Measurements from ENCODE around the gene DTX3L. TPM values are rescaled to one million over a fixed set of nuclear protein-coding genes. Genes with fewer than 3 reads are reported as not detected.

DTX3L gene
- total RNA-seq, 2 experiments from 2014 or later: 39.6 to 40.8 TPM

DNA sequence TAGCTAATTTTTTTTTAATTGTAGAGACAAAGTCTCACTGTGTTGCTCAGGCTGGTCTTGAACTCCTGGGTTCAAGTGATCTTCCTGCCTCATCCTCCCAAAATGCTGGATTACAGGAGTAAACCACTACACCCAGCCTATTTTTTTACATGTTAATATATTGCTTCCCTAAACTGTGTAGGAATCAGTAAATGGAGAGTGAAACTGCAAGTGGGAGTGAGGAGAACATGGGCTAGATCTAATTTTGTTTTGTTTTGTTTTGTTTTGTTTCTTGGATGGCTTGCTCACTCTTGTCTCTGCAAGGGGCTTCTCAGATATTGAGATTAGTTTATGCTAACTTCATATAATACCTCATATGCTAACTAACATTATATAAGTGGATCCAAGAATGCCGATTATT is 44.8 kb downstream of the DTX3L start:
- no peak overlapping the region for H3K4me3 Mint-ChIP-seq
- intact Hi-C loops (cut with micrococcal nuclease): no loop called here

DNA sequence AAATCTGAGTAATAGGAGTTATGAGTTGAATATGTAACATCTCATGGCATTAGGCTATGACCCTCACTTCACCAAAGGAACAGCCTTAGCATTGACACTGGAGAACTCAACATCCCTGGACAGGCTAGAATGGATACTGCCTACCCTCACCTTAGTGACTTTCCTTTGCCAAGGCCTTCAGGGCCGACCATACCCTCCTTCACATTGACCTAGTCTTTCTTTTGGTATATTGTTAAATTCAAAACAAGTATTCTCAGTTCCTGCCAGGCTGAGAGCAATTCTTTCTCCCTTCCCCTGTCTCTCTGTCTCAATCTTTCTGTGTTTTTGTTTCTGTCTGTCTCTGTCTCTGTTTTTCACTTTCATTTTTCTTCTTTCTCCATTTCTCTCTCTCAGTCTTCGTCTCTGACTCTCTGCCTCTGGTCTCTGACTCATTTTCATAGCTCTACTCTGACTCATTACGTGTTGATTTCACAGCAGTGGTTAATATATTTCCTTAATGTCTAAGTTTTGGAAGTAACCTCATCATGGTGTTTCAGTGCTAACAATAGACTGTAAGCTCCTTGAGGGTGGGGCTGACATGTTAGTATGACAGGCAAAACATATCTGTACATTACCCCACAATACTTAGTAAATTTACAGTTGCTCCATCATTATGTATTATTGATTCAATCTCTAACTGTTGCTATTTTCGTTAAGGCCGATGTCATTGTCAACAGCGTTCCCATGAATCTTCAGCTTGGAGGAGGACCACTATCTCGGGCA is 45.8 kb downstream of the DTX3L start:
- H3K4me1 Mint-ChIP-seq (ENCODE audit: low read depth): peaks cover 21% of the 10 kb centered on the region
- H3K36me3 Mint-ChIP-seq: peaks cover 30% of the 10 kb centered on the region
- intact Hi-C loops (cut with micrococcal nuclease): loop anchor here (1.0 kb wide), 8 partner anchors 23 to 127 kb away; partner anchors contain the start of genes DTX3L and PARP9
- H3K9me3 Mint-ChIP-seq: peaks cover 10% of the 10 kb centered on the region
- peak; percentile 37 for DNase-seq
- ChIA-PET CTCF (interaction anchor here (0.8 to 0.9 kb wide), 2 partner anchors 51 to 69 kb away, joined by 3 to 5 read pairs; no protein-coding TSS in a partner anchor), POLR2A (interaction anchor here (0.8 to 1.3 kb wide), 7 partner anchors 23 to 59 kb away, joined by 3 to 9 read pairs (median 3); partner anchors contain the start of genes DTX3L, PARP15 and PARP9)
- H3K27ac Mint-ChIP-seq: peak overlapping the region; percentile 87
- H3K4me3 Mint-ChIP-seq: peak overlapping the region; percentile 17
- no peaks in the 10 kb centered on the region for H3K27me3 Mint-ChIP-seq

More for the DNA sequence above, 44.8 kb downstream of the DTX3L start:
- Mint-ChIP-seq H3K27me3 (no peaks in the 10 kb centered on the region), H3K4me1 (ENCODE audit: low read depth) (peaks cover 21% of the 10 kb centered on the region), H3K9me3 (peaks cover 10% of the 10 kb centered on the region), H3K27ac (peak overlapping the region; percentile 87), H3K36me3 (peaks cover 30% of the 10 kb centered on the region)
- POLR2A ChIA-PET: no interaction called here
- CTCF ChIA-PET: interaction anchor here (0.6 kb wide), 1 partner anchor 329 kb away, joined by 3 read pairs; no protein-coding TSS in a partner anchor
- no peak for DNase-seq

DNA sequence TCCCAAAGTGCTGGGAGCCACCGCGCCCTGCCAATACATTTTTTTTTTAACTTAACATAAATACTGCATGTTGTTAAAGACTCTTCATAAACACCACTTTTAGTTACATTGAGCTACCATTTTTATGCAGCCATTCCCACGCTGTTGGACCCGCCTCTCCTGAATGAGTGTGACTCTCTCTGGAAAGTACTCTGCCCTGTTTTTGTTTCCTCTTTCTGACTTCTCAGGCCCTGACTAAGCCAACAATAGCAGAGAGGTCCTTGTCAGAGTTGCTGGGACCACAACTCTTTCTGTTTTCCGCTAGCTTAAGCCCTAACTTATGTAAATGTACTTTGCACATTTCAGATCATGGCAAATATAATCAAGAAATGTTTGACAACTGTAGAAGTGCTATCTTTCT is 48.6 kb downstream of the DTX3L start:
- Mint-ChIP-seq H3K4me3 (no peak overlapping the region), H3K9me3 (peaks cover 10% of the 10 kb centered on the region), H3K36me3 (peaks cover 39% of the 10 kb centered on the region), H3K4me1 (ENCODE audit: low read depth) (peaks cover 21% of the 10 kb centered on the region), H3K27me3 (no peaks in the 10 kb centered on the region), H3K27ac (no peak overlapping the region)
- ChIA-PET CTCF (interaction anchor here (1.4 kb wide), 1 partner anchor 67 kb away, joined by 3 read pairs; no protein-coding TSS in a partner anchor), POLR2A (interaction anchor here (1.3 kb wide), 1 partner anchor 48 kb away, joined by 3 read pairs; no protein-coding TSS in a partner anchor)
- DNase-seq: no peak
- intact Hi-C loops (cut with micrococcal nuclease): no loop called here

- CTCF ChIA-PET: interaction anchor here (1.9 kb wide), 1 partner anchor 64 kb away, joined by 7 read pairs; no protein-coding TSS in a partner anchor
- no peak for DNase-seq
- Mint-ChIP-seq H3K27me3 (no peaks in the 10 kb centered on the region), H3K4me3 (no peak overlapping the region), H3K36me3 (peaks cover 37% of the 10 kb centered on the region), H3K9me3 (peaks cover 7% of the 10 kb centered on the region), H3K4me1 (ENCODE audit: low read depth) (peaks cover 5% of the 10 kb centered on the region), H3K27ac (no peak overlapping the region)
- intact Hi-C loops (cut with micrococcal nuclease): no loop called here
- POLR2A ChIA-PET: no interaction called here
These were observed 51.2 kb downstream of the DTX3L start for GRCh38 chr3:122615303-122615702.

- no peak overlapping the region for H3K4me3 Mint-ChIP-seq
- ChIA-PET POLR2A (interaction anchor here (0.6 kb wide), 1 partner anchor 93 kb away, joined by 4 read pairs; no protein-coding TSS in a partner anchor), CTCF (interaction anchor here (1.9 kb wide), 1 partner anchor 60 kb away, joined by 7 read pairs; no protein-coding TSS in a partner anchor)
- no peaks in the 10 kb centered on the region for H3K9me3 Mint-ChIP-seq
- no peak overlapping the region for H3K27ac Mint-ChIP-seq
- H3K27me3 Mint-ChIP-seq: no peaks in the 10 kb centered on the region
- intact Hi-C loops (cut with micrococcal nuclease): no loop called here
- peaks cover 36% of the 10 kb centered on the region for H3K36me3 Mint-ChIP-seq
- no peaks in the 10 kb centered on the region for H3K4me1 Mint-ChIP-seq (ENCODE audit: low read depth)
- DNase-seq: no peak
These were observed 54.5 kb downstream of the DTX3L start for GRCh38 chr3:122618614-122619013.

DNA sequence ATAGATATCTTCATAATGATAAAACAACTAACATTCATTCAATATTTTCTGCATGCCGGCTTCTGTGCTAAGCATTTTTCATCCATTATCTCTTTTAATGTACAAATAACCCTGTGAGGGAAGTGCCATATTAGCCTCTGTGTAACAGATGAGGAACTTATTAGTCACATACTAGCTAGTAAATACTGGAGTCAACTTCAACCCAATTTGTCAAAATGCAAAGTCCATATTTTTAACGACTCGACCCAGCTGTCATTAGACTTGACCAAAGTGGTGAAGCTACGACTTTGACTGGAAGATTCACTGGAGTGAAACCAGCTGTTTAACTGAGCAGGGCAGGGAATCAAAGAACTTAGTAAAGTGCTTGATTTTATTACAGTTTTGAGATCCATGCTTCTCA is 54.9 kb downstream of the DTX3L start:
- Mint-ChIP-seq H3K4me1 (ENCODE audit: low read depth) (no peaks in the 10 kb centered on the region), H3K27me3 (no peaks in the 10 kb centered on the region), H3K9me3 (no peaks in the 10 kb centered on the region), H3K4me3 (no peak overlapping the region), H3K36me3 (peaks cover 36% of the 10 kb centered on the region), H3K27ac (no peak overlapping the region)
- CTCF ChIA-PET: interaction anchor here (1.9 kb wide), 1 partner anchor 60 kb away, joined by 7 read pairs; no protein-coding TSS in a partner anchor
- POLR2A ChIA-PET: no interaction called here
- DNase-seq: no peak
- intact Hi-C loops (cut with micrococcal nuclease): no loop called here

DNA sequence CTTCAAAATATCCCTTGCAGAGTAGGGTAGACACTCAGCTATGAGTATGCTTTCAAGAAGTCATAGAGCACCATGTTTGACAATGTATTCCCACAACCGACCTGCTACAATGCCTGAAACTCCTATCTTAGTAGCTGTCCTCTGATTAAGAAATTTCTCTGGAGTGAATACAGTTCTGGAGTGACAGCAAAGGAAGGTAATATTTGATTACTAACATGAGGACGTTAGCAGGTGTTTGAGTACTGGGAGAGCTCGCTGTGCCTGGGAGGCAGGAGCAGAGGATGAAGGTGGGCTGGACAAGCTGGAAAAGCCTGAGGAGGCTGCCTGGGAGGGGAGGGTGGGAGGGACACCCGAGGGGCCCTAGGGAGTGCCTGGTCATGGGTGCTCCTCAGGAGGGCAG is 56.3 kb downstream of the DTX3L start:
- CTCF ChIA-PET: no interaction called here
- Mint-ChIP-seq H3K27ac (no peak overlapping the region), H3K4me3 (no peak overlapping the region), H3K9me3 (no peaks in the 10 kb centered on the region), H3K36me3 (peaks cover 32% of the 10 kb centered on the region), H3K4me1 (ENCODE audit: low read depth) (no peaks in the 10 kb centered on the region), H3K27me3 (no peaks in the 10 kb centered on the region)
- POLR2A ChIA-PET: no interaction called here
- no peak for DNase-seq
- intact Hi-C loops (cut with micrococcal nuclease): no loop called here

DNA sequence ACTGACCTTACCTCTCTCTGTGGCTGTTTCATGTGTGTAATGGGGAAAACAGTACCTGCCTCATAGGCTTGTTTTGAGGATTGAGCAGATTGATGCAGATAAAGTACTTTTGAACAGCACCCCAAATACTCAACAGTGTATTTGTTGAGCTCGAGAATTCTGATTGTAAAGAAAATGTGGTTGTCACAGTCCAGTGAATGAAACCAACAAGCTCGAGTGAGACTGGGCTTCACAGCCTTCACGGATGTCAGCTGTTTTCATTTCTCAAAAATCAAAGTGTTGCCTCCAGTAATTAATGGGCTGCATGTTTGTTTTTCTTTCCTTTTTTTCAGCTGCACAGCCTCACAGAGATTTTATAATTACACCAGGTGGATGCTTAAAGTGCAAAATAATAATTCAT is 57.0 kb downstream of the DTX3L start:
- peaks cover 33% of the 10 kb centered on the region for H3K36me3 Mint-ChIP-seq
- ChIA-PET POLR2A (no interaction called here), CTCF (interaction anchor here (1.0 kb wide), 1 partner anchor 58 kb away, joined by 6 read pairs; no protein-coding TSS in a partner anchor)
- H3K4me1 Mint-ChIP-seq (ENCODE audit: low read depth): no peaks in the 10 kb centered on the region
- intact Hi-C loops (cut with micrococcal nuclease): no loop called here
- no peak overlapping the region for H3K27ac Mint-ChIP-seq
- H3K9me3 Mint-ChIP-seq: no peaks in the 10 kb centered on the region
- DNase-seq: no peak
- no peaks in the 10 kb centered on the region for H3K27me3 Mint-ChIP-seq
- H3K4me3 Mint-ChIP-seq: no peak overlapping the region

DNA sequence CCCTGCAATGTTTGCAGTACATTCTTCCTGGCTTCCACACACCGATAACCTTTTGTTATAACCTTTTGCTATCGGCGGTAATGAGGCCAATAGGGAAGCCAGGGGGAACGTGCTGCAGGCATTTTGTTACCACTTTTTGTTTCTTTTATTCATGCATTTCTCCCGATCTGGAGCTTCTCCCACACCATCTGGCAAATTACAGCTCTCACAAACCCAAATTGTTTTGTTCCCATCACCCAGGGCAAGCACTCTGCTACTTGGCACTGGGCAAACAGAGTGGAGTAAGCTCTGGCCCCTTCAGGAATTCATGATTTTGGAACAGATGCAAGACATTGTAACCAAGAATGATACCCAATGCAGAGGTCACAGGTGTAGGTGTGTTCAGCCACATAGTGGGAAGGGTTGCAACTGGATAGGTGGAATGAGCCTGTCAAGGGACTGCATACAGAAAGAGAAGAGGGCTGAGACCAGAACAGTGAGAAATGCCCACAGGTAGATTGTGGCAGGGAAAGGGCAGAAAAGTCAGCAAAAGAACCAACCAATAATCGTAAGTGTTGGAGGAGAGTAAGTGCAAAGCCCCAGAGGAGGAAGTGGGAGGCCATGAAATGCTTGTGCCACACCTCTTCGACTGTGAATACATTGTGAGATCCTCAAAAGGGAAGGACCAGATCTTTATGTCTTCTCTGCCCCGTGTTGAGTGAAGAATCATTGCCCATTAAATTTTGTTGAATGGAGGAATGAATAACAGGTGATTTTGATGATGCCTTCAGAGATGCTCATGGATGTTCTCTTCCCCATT is 59.1 kb downstream of the DTX3L start:
- H3K27ac Mint-ChIP-seq: no peak overlapping the region
- H3K9me3 Mint-ChIP-seq: no peaks in the 10 kb centered on the region
- H3K36me3 Mint-ChIP-seq: peaks cover 36% of the 10 kb centered on the region
- H3K4me1 Mint-ChIP-seq (ENCODE audit: low read depth): no peaks in the 10 kb centered on the region
- no peak for DNase-seq
- intact Hi-C loops (cut with micrococcal nuclease): no loop called here
- no peaks in the 10 kb centered on the region for H3K27me3 Mint-ChIP-seq
- ChIA-PET CTCF (no interaction called here), POLR2A (no interaction called here)
- no peak overlapping the region for H3K4me3 Mint-ChIP-seq

Other genes with a start within 250 kb of the DTX3L start
- gene CSTA, start 239.1 kb upstream of the DTX3L start, total RNA-seq: not detected
- 10 to 100 TPM; 86.4 to 87.8 TPM for gene MIX23, start 181.1 kb upstream of the DTX3L start, total RNA-seq
- gene FAM162A, start 180.2 kb upstream of the DTX3L start, total RNA-seq: 100 to 1,000 TPM in 1 of 2 experiments, 10 to 100 TPM in 1; 99.1 to 102 TPM
- 1 to 10 TPM; 3.7 to 4.4 TPM for gene WDR5B, start 148.3 kb upstream of the DTX3L start, total RNA-seq
- 10 to 100 TPM; 43.4 to 46.0 TPM for gene KPNA1, start 49.4 kb upstream of the DTX3L start, total RNA-seq
- 10 to 100 TPM; 38.1 to 38.4 TPM for gene PARP9, start within 50 bp of the DTX3L start, total RNA-seq
- 10 to 100 TPM in 1 of 2 experiments, 1 to 10 TPM in 1; 9.1 to 11.0 TPM for gene PARP15, start 13.3 kb downstream of the DTX3L start, total RNA-seq
- gene PARP14, start 116.5 kb downstream of the DTX3L start, total RNA-seq: 10 to 100 TPM; 50.8 to 51.6 TPM
- 1 to 10 TPM; 4.8 TPM for gene HSPBAP1, start 229.5 kb downstream of the DTX3L start, total RNA-seq
- gene SLC49A4, start 230.7 kb downstream of the DTX3L start, total RNA-seq: 1 to 10 TPM; 2.3 to 2.7 TPM

All from activated CD4-positive, alpha-beta memory T cell treated with anti-CD3 and anti-CD28 coated beads for 36 hours (primary cell).